K562 (cell line): ENCODE results near the gene EIF2S3B.

Source experiments
- ELK3 ChIP-seq: fragments of 450-650 bp; formaldehyde crosslinking; IDR thresholded peaks from 2 replicates; pipeline ENCODE4 v1.4.0; 2020; ENCODE audit warnings: mild to moderate bottlenecking
- ETV6 ChIP-seq, 3 experiments: fragments of 150-350 bp in 1 of 3; sonication (generic) in 1 of 3; formaldehyde crosslinking in 1 of 3; IDR thresholded peaks; 2 replicates each; pipeline versions ENCODE4 v1.6.1 to v1.8.0; 2014 to 2022; ENCODE audit warnings: borderline replicate concordance in 2 of 3, low read depth in 2 of 3, antibody characterized with exemption in 1 of 3, low read length in 1 of 3, mild to moderate bottlenecking in 1 of 3, missing genetic modification reagents in 1 of 3
- FOXP1 ChIP-seq: sonication (generic); formaldehyde crosslinking; IDR thresholded peaks from 2 replicates; pipeline ENCODE4 v1.8.0; 2022; ENCODE audit warnings: mild to moderate bottlenecking, missing genetic modification reagents
- GATA2 ChIP-seq: sonication (generic); formaldehyde crosslinking; IDR thresholded peaks from 2 replicates; pipeline ENCODE4 v1.4.0; 2020; ENCODE audit warnings: mild to moderate bottlenecking, missing genetic modification reagents
- TAF15 ChIP-seq: fragments of 200-400 bp; formaldehyde crosslinking; IDR thresholded peaks from 2 replicates; pipeline ENCODE4 v1.6.1; 2017; ENCODE audit warnings: mild to moderate bottlenecking, low read depth, low read length, moderate library complexity
- THRA ChIP-seq: fragments of 450-650 bp; IDR thresholded peaks from 2 replicates; pipeline ENCODE4 v1.6.1; 2017; ENCODE audit warnings: mild to moderate bottlenecking, moderate library complexity
- ZC3H4 ChIP-seq: sonication (generic); formaldehyde crosslinking; IDR thresholded peaks from 2 replicates; pipeline ENCODE4 v1.9.0; 2021; ENCODE audit warnings: missing genetic modification reagents, borderline replicate concordance

- TF ChIP-seq TAF15 (no peak), FOXP1 (CRISPR knock-in tag) (no peak), GATA2 (CRISPR knock-in tag) (no peak), ELK3 (CRISPR knock-in tag) (no peak), THRA (no peak), ZC3H4 (CRISPR knock-in tag) (no peak), ETV6 (IDR thresholded peaks at IDR 0.05; ENCODE audit: borderline replicate concordance in 1 of 2, low read depth in 2 of 2, low read length in 1 of 2) (no peak), ETV6 (CRISPR knock-in tag; IDR thresholded peaks at IDR 0.05; ENCODE audit: borderline replicate concordance) (no peak)
Observed at GRCh38 chr12:10529603-10530002, 23.9 kb downstream of the EIF2S3B start.
